Stimulated activated CD4-positive, alpha-beta T cell treated with anti-CD3 and anti-CD28 coated beads, Interleukin-2, amount 100 ng/mL, for 24 hours (primary cell): ENCODE data around the gene MLST8.
"Not testable (repeated sequence)": the region's sequence is repeated elsewhere in the genome, so short reads cannot be mapped to it uniquely, and the experiment has no call there.

Experiments
- DNase-seq, 2 donors: peaks; one replicate each; pipeline ENCODE4 v3.0.0-alpha.2; 2020

MLST8 gene

GRCh38 chr16:2191446-2191706 is 13.9 kb upstream of the MLST8 start:
- DNase-seq = no peak

- DNase-seq = no peak
Observed at GRCh38 chr16:2194166-2194834, 11.0 kb upstream of the MLST8 start.

- peak; percentile 46 to 51 for DNase-seq
Observed at GRCh38 chr16:2194852-2195321, 10.4 kb upstream of the MLST8 start.

GRCh38 chr16:2195322-2196161 is 9.7 kb upstream of the MLST8 start:
- no peak for DNase-seq

- DNase-seq = peak in 1 of 2 donors; percentile 23
Observed at GRCh38 chr16:2196162-2196980, 8.9 kb upstream of the MLST8 start, which contains the start of gene CASKIN1. CASKIN1 (minus strand) TSS chr16:2196605; CDS start chr16:2196432, 173 bp downstream.

- DNase-seq = no peak
Observed at GRCh38 chr16:2196981-2197511, 8.2 kb upstream of the MLST8 start.

- no peak for DNase-seq
Observed at GRCh38 chr16:2197765-2198164, 7.5 kb upstream of the MLST8 start.

- DNase-seq = no peak
Observed at GRCh38 chr16:2198283-2198682, 7.0 kb upstream of the MLST8 start.

- DNase-seq = no peak
Observed at GRCh38 chr16:2199095-2199494, 6.2 kb upstream of the MLST8 start.

- DNase-seq = no peak
Observed at GRCh38 chr16:2199621-2200139, 5.6 kb upstream of the MLST8 start.

GRCh38 chr16:2200313-2200712 is 4.9 kb upstream of the MLST8 start:
- no peak for DNase-seq

- DNase-seq = not testable (repeated sequence)
Observed at GRCh38 chr16:2203119-2203688, 2.0 kb upstream of the MLST8 start.

GRCh38 chr16:2204416-2205103 is 694 bp upstream of the MLST8 start:
- DNase-seq = peak in 1 of 2 donors; percentile 18

GRCh38 chr16:2205967-2206313 is 686 bp downstream of the MLST8 start:
- no peak for DNase-seq

- DNase-seq = no peak
Observed at GRCh38 chr16:2206420-2206779, 1.1 kb downstream of the MLST8 start.

- DNase-seq = no peak
Observed at GRCh38 chr16:2206780-2207433, 1.7 kb downstream of the MLST8 start.

GRCh38 chr16:2207872-2208271 is 2.6 kb downstream of the MLST8 start:
- no peak for DNase-seq

- no peak for DNase-seq
Observed at GRCh38 chr16:2208308-2208707, 3.1 kb downstream of the MLST8 start.

GRCh38 chr16:2208772-2209171 is 3.5 kb downstream of the MLST8 start:
- DNase-seq = no peak

GRCh38 chr16:2209258-2210008 is 4.2 kb downstream of the MLST8 start:
- no peak for DNase-seq

- no peak for DNase-seq
Observed at GRCh38 chr16:2210009-2210332, 4.7 kb downstream of the MLST8 start.
